Measurements from ENCODE around the gene CRISPLD2.
A peak's percentile ranks its signal among the peaks of the same experiment; 100 is the strongest.

The CRISPLD2 gene

DNA sequence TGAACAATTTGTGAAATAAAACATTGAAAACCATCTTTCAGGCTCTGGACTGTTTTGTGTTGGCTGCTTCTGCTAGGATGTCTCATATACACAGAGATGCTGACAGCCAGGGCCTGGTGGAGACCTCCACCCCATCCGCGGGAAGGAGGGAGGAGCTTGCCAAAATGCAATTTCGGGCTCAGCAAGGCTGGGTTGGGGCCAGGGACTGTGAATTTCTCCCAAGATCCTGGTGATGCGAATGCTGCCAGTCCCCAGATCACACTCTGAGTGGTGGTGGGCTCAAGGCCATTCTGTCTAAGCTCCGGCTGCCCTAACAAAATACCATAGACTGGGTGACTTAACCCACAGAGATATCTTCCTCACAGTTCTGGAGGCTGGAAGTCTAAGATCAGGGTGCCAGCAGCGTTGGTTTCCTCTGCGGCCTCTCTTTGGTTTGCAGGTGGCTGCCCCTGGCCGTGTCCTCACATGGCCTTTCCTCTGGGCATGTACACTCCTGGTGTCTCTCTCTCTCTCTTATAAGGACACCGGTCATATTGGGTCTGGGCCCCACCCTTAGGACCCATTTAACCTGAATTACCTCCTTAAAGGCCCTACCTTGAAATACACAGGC is 89.8 kb downstream of the CRISPLD2 start:
- DNase-seq (ENCODE audit: low spot score) (no peak), FAIRE-seq (no peak)

DNA sequence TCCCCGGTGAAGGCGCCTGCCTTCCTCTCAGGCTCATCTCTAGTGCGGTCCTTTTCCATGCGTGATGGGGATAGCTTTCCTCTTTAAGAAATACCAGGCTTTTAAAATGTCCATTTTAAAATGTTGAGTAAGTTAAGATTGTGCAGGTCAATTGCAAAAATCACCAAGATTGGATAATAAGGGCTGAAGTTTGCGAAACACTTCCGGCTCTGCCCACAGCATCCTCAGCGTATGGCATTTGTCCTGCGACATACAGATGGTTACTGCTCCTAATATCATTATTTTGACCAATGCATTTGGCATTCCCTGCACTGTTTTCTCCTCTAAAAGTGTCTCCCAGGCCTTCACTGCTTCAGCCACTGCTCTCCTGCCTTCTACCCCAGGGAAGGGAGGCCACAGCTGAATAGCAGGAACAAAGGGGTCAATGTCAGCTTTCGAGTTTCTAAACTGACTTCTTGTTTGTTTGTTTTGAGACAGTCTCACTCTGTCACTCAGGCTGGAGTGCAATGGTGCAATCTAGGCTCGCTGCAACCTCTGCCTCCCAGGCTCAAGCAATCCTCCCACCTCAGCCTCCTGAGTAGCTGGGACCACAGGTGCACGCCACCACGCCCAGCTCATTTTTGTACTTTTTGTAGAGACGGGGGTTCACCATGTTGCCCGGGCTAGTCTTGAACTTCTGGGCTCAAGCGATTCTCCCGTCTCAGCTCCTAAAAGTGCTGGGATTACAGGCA is 91.9 kb downstream of the CRISPLD2 start:
- FAIRE-seq: no peak
- DNase-seq (ENCODE audit: low spot score): no peak

GRCh38 chr16:84913315-84913714 is 93.5 kb downstream of the CRISPLD2 start:
- FAIRE-seq: no peak
- DNase-seq (ENCODE audit: low spot score): no peak

DNA sequence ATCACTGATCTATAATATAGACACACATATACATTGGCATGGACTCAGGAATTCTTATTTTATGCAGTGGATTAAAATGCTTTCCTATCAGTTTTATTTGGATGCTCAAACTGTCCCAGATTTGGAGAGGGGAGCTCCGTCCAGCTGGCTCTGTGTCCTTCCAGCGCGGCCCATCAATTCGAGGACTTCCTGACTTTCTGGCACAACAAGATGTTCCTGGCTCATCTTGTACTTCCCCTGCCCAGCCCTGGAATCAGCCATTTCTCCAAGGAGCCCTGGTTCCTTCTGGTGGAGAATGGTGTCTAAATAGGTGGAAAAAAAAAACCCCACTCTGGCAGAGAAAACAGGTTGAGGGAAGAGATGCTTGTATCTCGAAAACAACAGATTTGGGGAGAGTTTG is 94.5 kb downstream of the CRISPLD2 start:
- no peak for FAIRE-seq
- DNase-seq (ENCODE audit: low spot score): no peak

GRCh38 chr16:84916178-84916577 is 96.4 kb downstream of the CRISPLD2 start:
- FAIRE-seq (no peak), DNase-seq (ENCODE audit: low spot score) (no peak)

DNA sequence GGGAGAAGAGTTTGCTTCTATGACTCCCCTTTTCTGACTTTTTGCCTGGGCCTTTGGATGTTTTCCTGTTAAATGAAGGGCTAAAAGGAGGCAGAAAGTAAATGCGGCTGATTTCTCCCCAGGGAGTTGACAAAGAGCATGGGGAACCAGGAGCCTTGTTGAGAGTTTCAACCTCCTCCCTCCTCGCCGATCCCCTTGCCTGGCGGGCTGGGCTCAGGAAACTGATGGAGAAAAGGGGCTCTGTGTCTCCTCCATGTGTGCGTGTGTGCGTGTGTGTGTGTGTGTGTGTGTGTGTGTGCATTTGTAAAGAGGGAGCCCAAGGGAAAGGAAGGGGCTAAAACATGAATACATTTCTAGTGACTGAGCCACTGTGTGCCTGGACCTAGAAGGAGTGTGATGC is 97.1 kb downstream of the CRISPLD2 start:
- DNase-seq (ENCODE audit: low spot score): no peak
- FAIRE-seq: no peak

GRCh38 chr16:84917492-84917891 is 97.7 kb downstream of the CRISPLD2 start:
- DNase-seq (ENCODE audit: low spot score): no peak
- FAIRE-seq: no peak

GRCh38 chr16:84918006-84918909 is 98.5 kb downstream of the CRISPLD2 start:
- DNase-seq (ENCODE audit: low spot score) (no peak), FAIRE-seq (no peak)

DNA sequence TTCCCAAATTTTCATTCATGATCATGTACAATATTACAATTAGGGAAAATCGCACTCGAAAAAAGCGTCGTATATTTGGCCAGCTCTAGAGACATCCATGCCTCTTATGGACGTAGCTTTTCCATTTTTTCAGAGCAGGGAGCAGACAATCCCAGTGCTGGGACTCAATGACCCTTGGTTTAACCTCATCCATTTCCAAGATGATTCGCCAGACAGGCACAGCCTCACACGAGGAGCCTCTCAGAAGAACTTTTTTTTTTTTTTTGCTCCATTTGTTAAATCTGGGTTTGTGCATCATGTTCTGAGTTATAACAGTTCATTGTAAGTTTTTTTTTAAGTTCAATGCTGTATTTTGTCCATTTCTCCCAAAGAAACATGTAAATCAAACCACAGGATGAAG is 99.5 kb downstream of the CRISPLD2 start:
- FAIRE-seq: no peak
- DNase-seq (ENCODE audit: low spot score): no peak

- DNase-seq (ENCODE audit: low spot score) (no peak), FAIRE-seq (no peak)
Observed at GRCh38 chr16:84919708-84920107, 99.9 kb downstream of the CRISPLD2 start.

DNA sequence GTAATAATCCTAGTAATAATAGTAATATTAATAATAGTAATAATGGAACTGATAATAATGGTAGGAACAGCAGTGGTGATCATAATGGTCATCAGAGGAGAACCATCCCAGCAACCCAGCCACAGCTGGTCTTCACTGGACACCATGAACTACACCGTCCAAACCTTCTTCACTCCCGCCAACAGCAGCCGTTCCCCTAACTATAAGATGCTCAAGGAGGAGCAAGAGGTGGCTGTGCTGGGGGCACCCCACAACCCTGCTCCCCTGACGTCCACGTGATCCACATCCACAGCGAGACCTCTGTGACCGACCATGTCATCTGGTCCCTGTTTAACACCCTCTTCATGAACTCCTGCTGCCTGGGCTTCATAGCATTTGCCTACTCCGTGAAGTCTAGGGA is 100.5 kb downstream of the CRISPLD2 start:
- DNase-seq (ENCODE audit: low spot score) (no peak), FAIRE-seq (peak; percentile 5)

GRCh38 chr16:84922351-84923120 is 102.8 kb downstream of the CRISPLD2 start:
- FAIRE-seq (no peak), DNase-seq (ENCODE audit: low spot score) (no peak)

- FAIRE-seq (no peak), DNase-seq (ENCODE audit: low spot score) (no peak)
Observed at GRCh38 chr16:84924331-84925091, 104.7 kb downstream of the CRISPLD2 start.

DNA sequence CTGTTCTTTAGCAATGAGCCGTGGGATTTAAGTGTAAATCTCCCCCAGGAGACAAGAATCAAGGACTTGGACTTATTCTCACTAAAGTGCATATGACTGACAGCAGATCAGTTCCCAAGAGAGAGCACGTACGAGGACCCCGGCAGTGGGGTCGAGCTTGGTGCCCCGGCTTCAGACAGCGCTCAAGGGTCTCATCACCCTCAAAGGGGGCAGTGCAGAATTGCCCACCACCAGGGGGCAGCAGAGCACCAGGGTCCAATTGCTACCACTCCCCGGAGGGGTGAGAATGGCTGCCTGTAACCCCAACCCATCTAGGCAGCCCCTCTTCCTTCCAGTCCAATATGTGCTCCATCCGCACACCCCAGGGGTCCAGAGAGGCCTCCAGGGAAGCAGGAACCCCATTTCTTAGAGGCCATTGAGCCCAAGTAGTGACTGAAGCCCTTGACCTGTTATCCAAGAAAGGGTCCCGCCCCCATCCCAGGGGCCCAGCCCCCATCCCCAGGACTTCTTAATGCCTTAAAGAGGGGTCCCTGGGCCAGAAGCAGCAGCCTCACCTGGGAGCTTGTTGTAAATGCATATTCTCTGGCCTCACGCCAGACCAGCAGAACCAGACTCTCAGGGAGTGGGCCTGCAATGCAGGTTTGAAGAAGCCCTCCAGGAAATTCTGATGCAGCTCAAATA is 105.4 kb downstream of the CRISPLD2 start:
- FAIRE-seq (no peak), DNase-seq (ENCODE audit: low spot score) (peak; percentile 65)

DNA sequence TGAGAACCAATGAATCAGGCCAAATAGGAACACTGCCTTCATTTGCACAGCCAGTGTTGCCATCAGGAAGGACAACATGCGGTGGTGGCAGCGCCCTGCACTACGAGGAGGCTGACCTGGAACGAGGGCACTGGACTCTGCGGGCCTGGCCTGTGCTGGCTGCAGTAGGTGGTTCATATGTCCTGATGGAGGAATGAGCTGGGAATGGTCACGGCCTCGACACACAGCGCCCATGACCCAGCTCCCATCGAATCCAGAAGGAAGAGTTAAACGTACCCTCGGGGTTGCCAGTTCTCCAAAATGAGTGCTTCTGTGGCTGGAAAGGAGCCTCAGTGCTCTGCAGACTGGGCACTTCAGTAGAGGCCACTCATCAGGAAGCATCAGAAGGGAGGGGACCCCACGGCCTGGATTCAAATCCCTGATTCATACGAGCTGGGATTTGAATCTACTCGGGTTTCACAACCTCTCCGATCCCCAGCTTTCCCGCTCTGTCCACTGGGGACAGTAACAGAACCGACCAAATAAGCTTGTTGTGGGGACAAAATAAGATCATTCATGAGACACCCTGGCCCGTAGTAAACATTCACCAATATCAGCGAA is 106.1 kb downstream of the CRISPLD2 start:
- DNase-seq (ENCODE audit: low spot score): no peak
- FAIRE-seq: no peak

- FAIRE-seq (peak; percentile 40), DNase-seq (ENCODE audit: low spot score) (no peak)
Observed at GRCh38 chr16:84926462-84926861, 106.7 kb downstream of the CRISPLD2 start.

DNA sequence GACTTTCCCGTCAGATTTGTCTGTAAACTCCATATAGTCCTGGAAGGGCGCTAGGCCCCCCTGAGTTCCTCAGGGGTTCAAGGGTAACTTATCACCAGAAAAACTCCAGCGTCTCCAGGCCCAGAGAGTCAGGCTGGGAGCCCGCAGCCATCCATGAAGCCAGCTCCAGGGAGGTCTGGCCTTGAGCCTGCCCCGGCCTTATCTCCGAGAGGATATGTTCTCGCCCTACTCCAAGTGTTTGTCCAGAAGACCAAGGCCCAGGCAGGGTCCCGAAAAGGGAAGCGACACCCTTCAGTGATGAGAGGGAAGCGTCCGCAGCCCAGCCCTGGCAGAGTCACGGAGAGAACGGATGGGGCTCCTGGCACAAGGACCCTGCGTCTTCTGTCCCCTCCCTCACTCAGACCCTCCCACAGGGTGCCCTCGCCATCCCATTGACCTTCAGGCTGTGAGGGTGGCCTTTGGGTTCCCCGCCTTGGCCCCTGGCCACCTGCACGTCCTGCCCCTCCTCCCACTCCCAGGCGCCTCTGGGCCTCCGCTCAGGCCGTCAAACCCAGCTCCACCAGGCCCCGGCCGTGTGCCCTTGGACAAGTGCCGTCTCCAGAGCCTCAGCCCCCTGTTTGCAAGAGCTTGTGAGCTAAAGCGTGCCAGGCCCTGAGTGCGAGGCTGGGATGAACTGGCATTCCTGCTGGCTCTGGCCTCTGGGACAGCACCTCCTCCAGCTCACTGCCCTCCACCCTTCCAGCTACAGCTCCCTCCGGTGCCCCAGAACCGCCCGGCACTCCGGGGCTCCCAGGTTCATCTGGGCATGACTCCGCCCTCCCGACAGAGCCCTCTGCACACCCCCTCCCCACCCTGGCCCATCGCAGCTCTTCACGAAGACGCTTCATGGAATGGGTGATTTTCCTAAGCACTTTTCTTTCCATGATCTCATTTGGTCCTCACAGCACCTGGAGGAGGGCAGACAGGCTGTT is 108.1 kb downstream of the CRISPLD2 start:
- DNase-seq (ENCODE audit: low spot score) (no peak), FAIRE-seq (no peak)

- FAIRE-seq: no peak
- no peak for DNase-seq (ENCODE audit: low spot score)
Observed at GRCh38 chr16:84928679-84929420, 109.1 kb downstream of the CRISPLD2 start.
